Osteocyte (in vitro differentiated cells): ENCODE measurements around the gene CDCA3. TPM values are rescaled to one million over a fixed set of nuclear protein-coding genes. Genes with fewer than 3 reads are reported as not detected.

Experiments
- DNase-seq: peaks from one replicate; pipeline ENCODE4 v3.0.0; 2021; ENCODE audit warnings: mixed read lengths; ENCODE audit not compliant: unreplicated experiment; ENCODE audit errors: extremely low spot score
- H3K27ac Mint-ChIP-seq: one replicate; pipeline ENCODE4 v1.8.0; 2021; ENCODE audit warnings: mild to moderate bottlenecking, mixed read lengths; ENCODE audit not compliant: unreplicated experiment
- H3K27me3 Mint-ChIP-seq: one replicate; pipeline ENCODE4 v1.8.0; 2021; ENCODE audit warnings: mixed read lengths; ENCODE audit not compliant: unreplicated experiment
- H3K36me3 Mint-ChIP-seq: one replicate; pipeline ENCODE4 v1.8.0; 2021; ENCODE audit warnings: mixed read lengths; ENCODE audit not compliant: unreplicated experiment
- H3K4me1 Mint-ChIP-seq: one replicate; pipeline ENCODE4 v1.8.0; 2021; ENCODE audit warnings: mixed read lengths; ENCODE audit not compliant: unreplicated experiment
- H3K4me3 Mint-ChIP-seq: one replicate; pipeline ENCODE4 v1.8.0; 2021; ENCODE audit warnings: mild to moderate bottlenecking, moderate library complexity, mixed read lengths; ENCODE audit not compliant: unreplicated experiment
- H3K9me3 Mint-ChIP-seq: one replicate; pipeline ENCODE4 v1.8.0; 2021; ENCODE audit warnings: mixed read lengths; ENCODE audit not compliant: unreplicated experiment
- CTCF ChIP-seq: fragments of 200-600 bp; sonication (generic); IDR thresholded peaks from 2 replicates; pipeline ENCODE4 v1.5.0; 2021; ENCODE audit warnings: antibody characterized with exemption, mild to moderate bottlenecking, moderate library complexity
- total RNA-seq: library from RNA; stranded (reverse); gene quantifications from 2 replicates; pipeline ENCODE4 v1.2.1, GENCODE V29; 2021

CDCA3 gene
- total RNA-seq, 1 donor from 2014 or later, result 9.2 TPM

GRCh38 chr12:6855322-6855721, 4.2 kb upstream of the CDCA3 start:
- no peak for TF ChIP-seq CTCF
- H3K36me3 Mint-ChIP-seq, result peaks cover 24% of the 10 kb centered on the region
- peaks cover 26% of the 10 kb centered on the region for H3K4me1 Mint-ChIP-seq
- H3K4me3 Mint-ChIP-seq, result no peak overlapping the region
- H3K27me3 Mint-ChIP-seq, result no peaks in the 10 kb centered on the region
- no peaks in the 10 kb centered on the region for H3K9me3 Mint-ChIP-seq
- DNase-seq, result no peak
- no peak overlapping the region for H3K27ac Mint-ChIP-seq

- Mint-ChIP-seq H3K9me3 (no peaks in the 10 kb centered on the region), H3K27ac (peak overlapping the region; percentile 99), H3K4me3 (peak overlapping the region; percentile 97), H3K4me1 (peaks cover 34% of the 10 kb centered on the region), H3K27me3 (no peaks in the 10 kb centered on the region), H3K36me3 (peaks cover 20% of the 10 kb centered on the region)
- DNase-seq, result no peak
- no peak for TF ChIP-seq CTCF
Observed at GRCh38 chr12:6854036-6854435, 3.0 kb upstream of the CDCA3 start.

GRCh38 chr12:6853626-6854025, 2.5 kb upstream of the CDCA3 start:
- Mint-ChIP-seq H3K27me3 (no peaks in the 10 kb centered on the region), H3K4me3 (peak overlapping the region; percentile 97), H3K9me3 (no peaks in the 10 kb centered on the region), H3K27ac (peak overlapping the region; percentile 99), H3K36me3 (peaks cover 20% of the 10 kb centered on the region), H3K4me1 (peaks cover 34% of the 10 kb centered on the region)
- TF ChIP-seq CTCF, result no peak
- no peak for DNase-seq

GRCh38 chr12:6852651-6853354, 1.7 kb upstream of the CDCA3 start:
- peak overlapping the region; percentile 99 for H3K27ac Mint-ChIP-seq
- H3K27me3 Mint-ChIP-seq, result no peaks in the 10 kb centered on the region
- no peak for TF ChIP-seq CTCF
- H3K9me3 Mint-ChIP-seq, result no peaks in the 10 kb centered on the region
- H3K4me3 Mint-ChIP-seq, result peak overlapping the region; percentile 97
- no peak for DNase-seq
- H3K4me1 Mint-ChIP-seq, result peaks cover 34% of the 10 kb centered on the region
- H3K36me3 Mint-ChIP-seq, result peaks cover 14% of the 10 kb centered on the region

- DNase-seq, result peak; percentile 99
- H3K27ac Mint-ChIP-seq, result peak within 1 kb of the TSS; percentile 99
- no peak for TF ChIP-seq CTCF
- H3K4me1 Mint-ChIP-seq, result peaks cover 34% of the 10 kb centered on the region
- no peaks in the 10 kb centered on the region for H3K27me3 Mint-ChIP-seq
- H3K4me3 Mint-ChIP-seq, result peak within 1 kb of the TSS; percentile 97
- H3K36me3 Mint-ChIP-seq, result peaks cover 13% of the 10 kb centered on the region
- no peaks in the 10 kb centered on the region for H3K9me3 Mint-ChIP-seq
Observed at GRCh38 chr12:6851921-6852650, 1.0 kb upstream of the CDCA3 start, which contains the start of gene USP5. Gene USP5, plus strand, starts transcription at chr12:6852150. Its CDS starts 30 bp downstream, at chr12:6852180.
